Astrocyte of the spinal cord (primary cell): ENCODE measurements around the gene PPP1R1C.

Experiments used
- DNase-seq: peaks from one replicate; pipeline ENCODE4 v3.0.0; 2011; ENCODE audit warnings: low read depth, low spot score
- H3K4me3 ChIP-seq: 2 replicates; pipeline ENCODE4 v1.5.1; 2011; ENCODE audit warnings: low read depth, mild to moderate bottlenecking, low read length, moderate library complexity
- CTCF ChIP-seq: IDR thresholded peaks from 2 replicates; pipeline ENCODE4 v1.5.1; 2012; ENCODE audit warnings: low read depth, mild to moderate bottlenecking, low read length, inconsistent platforms
- in situ Hi-C: cut with HindIII; loops from 2 replicates; pipeline ENCODE4 v1.10.0; 2017; ENCODE audit warnings: low sequenced_read_pairs

Gene PPP1R1C

DNA sequence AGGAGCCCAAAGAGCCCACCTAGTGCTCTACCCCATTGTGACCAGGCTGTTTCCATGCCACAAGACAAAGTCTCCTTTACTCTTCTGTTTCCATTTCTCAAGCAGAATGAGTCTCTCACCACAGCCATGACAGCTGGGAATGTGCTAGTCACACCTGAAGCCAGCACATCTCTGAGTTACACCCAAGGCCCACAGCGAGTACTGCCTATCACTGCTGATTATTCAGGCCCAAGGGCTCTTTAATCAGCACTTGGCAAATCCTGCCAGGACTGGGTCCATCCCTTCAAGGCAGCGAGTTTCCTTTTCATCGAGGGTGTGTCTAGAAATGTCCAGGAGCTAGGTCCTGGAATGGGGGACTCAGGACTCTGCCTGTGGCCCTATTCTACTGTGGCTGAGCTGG lies 14.6 kb upstream of the PPP1R1C start:
- no peak for DNase-seq
- no peak for TF ChIP-seq CTCF
- no peak overlapping the region for H3K4me3 ChIP-seq
- in situ Hi-C loops, result no loop called here

DNA sequence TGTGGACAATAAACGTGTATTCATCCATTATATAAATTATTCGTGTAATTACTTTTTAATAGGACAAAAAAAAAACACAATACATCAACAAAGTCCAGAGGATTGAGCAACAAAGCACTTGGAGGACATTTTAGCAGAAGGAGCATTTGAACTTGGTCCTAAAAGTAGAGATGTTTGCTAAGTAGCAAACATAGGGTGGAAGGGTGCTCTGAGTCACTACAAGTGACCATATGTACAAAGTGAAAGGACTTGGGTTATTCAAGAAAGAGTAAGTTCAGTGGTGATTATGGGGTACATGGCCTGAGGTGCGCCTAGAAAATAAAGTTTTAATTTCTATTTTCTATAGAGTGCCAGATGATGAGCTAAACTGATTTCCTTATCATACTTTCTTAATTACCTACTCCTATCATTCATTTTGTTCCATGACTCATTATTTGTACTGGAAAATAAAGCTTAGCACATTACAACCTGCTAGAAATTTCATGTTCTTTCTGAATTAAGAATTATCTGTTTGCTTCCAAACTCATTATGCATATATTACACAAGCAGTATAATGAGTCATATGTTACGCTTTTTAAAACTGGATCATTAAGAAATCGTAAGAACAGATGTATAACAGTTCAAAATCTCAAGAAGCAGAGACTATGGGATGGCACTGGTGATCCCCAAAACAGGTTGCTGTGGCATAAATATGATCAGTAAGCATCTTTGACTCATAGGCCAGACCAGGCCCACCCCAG lies 13.1 kb upstream of the PPP1R1C start:
- DNase-seq, result no peak
- H3K4me3 ChIP-seq, result no peak overlapping the region
- TF ChIP-seq CTCF, result no peak
- in situ Hi-C loops, result no loop called here

DNA sequence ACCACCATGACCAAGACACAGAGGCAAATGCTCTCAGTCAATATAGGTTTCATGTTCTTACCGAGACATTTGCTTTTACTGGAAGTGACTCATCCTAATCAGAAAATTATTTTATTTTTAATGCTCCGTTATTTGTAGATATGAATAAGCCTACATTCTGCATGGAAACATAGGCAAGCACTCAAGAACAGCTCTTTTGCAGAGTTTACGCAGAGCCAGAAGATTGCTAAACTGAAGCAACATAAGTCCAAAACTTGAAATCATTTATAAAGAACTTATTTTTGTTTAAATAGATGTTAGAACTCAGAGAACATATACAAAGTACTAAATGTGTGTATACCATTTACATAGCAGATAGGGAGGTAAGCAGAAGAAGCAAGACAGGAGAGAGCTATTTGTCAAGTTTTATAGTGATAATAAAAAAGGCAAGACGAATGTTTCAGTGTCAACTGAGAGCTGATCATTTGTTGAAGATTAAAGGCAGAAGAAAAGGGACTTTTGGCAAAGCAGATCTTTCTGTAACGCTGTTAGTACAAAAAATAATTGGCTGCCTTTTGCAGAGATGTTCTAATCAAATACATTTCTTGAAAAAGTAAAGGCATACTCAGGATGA lies 12.4 kb upstream of the PPP1R1C start:
- no peak for TF ChIP-seq CTCF
- H3K4me3 ChIP-seq, result no peak overlapping the region
- no peak for DNase-seq
- in situ Hi-C loops, result no loop called here

- H3K4me3 ChIP-seq, result no peak overlapping the region
- in situ Hi-C loops, result no loop called here
- no peak for TF ChIP-seq CTCF
- no peak for DNase-seq
Measured at GRCh38 chr2:181977661-181978350, 7.8 kb upstream of the PPP1R1C start.

- in situ Hi-C loops, result no loop called here
- no peak for DNase-seq
- no peak overlapping the region for H3K4me3 ChIP-seq
- TF ChIP-seq CTCF, result no peak
Measured at GRCh38 chr2:181978351-181979150, 7.1 kb upstream of the PPP1R1C start.

GRCh38 chr2:181984060-181984459 lies 1.6 kb upstream of the PPP1R1C start:
- no peak overlapping the region for H3K4me3 ChIP-seq
- in situ Hi-C loops, result no loop called here
- no peak for DNase-seq
- TF ChIP-seq CTCF, result no peak
